HG02885 (cell line): ENCODE results near the gene SLC4A3.

Experiments
- ATAC-seq: cut with Tn5 transposase; IDR thresholded peaks from one replicate; pipeline ENCODE4 v1.9.1; 2021; ENCODE audit warnings: mild to moderate bottlenecking; ENCODE audit not compliant: unreplicated experiment, poor library complexity

The SLC4A3 gene

DNA sequence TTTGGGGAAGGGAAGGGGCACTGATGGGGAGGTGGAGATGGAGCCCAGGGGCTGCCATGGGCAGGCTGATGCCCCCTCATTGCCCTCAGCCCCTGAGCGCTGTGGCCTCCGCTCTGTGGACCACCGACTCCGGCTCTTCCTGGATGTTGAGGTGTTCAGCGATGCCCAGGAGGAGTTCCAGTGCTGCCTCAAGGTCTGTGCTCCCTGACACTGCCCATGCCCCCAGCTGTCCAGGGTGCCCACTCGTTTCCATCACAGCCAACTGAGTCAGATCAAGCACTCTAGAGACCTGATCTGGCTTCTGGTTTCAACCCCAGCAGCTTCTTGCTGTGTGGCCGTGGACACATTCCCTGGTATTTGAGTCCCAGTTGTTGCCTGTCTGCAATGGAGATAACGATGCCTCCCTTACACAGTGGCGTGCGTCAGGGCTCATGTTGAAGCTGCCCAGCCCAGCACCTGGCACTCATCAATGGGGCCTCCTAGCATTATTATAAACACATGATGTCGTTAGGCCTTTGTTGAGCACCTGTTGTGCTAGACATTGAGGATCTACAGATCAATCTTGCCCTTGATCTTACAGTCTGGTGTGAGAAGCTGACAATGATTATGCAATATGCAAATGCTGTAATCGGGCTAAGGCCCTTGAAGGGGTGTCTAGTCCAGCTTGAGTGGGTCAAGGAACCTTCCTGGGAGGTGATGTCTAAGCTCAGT, 15.4 kb upstream of the SLC4A3 start:
- no peak for ATAC-seq

DNA sequence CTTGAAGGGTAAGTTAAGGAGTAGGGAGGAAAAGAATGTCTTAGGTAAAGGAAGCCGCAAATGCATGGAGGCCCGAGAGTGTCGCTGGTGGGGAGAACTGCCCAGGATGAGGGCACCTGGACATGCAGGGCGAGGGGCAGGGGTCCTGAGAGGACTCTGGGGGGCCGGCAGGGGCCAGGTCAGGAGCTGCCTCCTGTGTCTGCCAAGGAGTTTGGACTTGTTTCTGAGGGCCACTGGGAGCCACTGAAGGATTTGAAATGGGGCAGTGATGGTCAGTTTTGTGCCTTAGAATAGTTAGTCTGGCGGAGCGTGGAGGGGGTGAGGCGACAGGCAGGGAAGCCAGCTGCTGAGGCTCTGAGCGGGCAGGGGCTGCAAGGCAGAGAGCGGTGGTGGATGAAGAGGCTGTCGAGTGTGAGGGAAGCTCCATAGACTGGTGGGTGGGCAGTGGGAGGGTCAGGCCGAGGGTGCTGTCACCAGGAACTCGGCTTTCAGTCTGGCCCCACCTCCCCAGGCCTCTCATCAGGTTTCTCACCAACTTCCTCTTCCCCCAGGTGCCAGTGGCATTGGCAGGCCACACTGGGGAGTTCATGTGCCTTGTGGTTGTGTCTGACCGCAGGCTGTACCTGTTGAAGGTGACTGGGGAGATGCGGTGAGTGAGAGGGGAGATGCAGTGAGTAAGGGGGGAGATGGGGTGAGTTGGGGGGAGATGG, 14.7 kb upstream of the SLC4A3 start:
- no peak for ATAC-seq

DNA sequence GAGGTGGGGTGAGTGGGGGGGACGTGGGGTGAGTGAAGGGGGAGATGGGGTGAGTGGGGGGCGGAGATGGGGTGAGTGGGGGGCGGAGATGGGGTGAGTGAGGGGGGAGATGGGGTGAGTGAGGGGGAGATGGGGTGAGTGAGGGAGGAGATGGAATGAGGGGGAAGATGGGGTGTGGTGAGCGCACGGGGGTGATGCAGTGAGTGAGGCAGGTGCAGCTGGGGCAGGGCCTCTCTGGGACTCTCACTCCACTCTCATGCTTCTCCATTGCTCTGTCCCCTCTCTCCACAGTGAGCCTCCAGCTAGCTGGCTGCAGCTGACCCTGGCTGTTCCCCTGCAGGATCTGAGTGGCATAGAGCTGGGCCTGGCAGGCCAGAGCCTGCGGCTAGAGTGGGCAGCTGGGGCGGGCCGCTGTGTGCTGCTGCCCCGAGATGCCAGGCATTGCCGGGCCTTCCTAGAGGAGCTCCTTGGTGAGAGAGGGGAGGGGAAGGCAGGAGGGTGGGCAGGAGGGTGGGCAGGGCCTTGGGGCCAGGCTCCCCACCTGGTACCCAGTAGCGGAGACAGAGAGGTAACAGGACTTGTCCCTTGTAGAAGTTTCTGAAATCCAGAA, 13.9 kb upstream of the SLC4A3 start:
- no peak for ATAC-seq

DNA sequence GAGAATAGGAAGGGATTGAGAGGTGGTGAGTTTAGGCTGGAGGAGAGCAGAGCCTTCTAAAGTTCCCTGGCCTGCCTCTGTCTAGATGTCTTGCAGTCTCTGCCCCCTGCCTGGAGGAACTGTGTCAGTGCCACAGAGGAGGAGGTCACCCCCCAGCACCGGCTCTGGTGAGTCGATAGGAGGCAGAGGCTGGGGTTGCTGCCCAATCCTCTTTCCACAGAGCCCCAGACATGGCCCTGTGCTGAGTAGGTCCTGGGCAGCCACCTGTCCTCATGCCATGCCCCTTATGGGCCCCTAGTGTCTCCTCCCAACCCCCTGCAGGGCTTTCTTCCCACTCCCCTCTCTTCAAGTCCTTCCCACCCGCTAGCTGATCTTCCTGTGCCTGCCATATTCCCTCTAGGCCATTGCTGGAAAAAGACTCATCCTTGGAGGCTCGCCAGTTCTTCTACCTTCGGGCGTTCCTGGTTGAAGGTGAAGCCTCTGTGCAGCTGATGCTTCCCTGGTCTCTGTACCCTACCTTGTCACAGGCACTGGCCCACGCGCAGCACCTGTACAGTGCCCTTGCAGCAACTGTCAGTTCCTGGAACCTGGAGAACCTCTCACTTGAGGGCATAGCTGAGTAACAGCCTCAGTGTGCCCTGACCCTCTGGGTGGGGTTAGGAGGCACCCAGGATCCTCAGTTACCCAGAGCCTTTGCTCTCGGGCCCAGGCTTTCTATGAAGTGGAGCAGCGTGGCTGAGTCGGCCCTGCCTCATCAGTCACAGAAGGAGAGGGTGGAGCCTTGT, 13.2 kb upstream of the SLC4A3 start:
- ATAC-seq, result no peak

DNA sequence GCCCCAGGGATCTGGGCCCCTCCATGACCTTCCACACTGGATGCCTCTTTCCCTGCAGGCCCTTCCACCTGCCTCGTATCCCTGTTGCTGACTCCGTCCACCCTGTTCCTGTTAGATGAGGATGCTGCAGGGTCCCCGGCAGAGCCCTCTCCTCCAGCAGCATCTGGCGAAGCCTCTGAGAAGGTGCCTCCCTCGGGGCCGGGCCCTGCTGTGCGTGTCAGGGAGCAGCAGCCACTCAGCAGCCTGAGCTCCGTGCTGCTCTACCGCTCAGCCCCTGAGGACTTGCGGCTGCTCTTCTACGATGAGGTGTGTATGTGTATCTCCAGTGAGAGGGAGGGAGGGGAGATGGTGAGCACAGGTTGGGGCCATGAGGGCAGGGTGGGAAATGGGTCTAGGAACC, 12.4 kb upstream of the SLC4A3 start:
- ATAC-seq, result no peak

DNA sequence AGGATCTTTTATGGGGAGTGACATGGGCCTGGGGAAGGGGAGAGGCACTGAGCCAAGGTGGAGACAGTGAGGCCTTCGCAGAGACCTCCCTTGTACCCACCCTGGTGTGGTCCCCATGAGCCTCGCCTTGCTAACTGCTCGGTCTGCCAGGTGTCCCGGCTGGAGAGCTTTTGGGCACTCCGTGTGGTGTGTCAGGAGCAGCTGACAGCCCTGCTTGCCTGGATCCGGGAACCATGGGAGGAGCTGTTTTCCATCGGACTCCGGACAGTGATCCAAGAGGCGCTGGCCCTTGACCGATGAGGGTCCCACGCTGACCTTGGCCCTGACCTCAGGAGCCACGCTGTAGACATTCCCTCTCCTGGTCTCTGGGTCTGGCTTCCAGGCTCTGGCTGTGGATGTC, 11.5 kb upstream of the SLC4A3 start:
- no peak for ATAC-seq

DNA sequence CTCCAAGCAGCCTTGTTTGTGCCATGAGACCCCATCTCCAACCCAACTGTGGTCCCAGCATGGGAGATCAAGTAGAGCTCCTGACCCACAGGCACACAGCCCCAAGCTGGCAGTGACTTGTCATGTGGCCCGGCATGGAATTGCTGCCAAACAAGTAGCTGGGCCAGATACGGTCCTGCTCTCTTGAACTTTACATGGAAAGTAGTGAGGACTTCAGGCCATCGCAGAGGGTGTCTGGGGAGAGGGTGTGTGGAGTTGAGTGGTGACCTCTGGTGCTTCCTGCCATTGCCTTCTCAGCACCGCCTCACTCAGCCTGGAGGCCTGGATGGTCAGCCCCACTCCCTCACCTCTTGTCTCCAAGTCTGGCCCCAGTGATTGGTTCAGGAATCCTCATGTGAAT, 10.9 kb upstream of the SLC4A3 start:
- ATAC-seq, result no peak

DNA sequence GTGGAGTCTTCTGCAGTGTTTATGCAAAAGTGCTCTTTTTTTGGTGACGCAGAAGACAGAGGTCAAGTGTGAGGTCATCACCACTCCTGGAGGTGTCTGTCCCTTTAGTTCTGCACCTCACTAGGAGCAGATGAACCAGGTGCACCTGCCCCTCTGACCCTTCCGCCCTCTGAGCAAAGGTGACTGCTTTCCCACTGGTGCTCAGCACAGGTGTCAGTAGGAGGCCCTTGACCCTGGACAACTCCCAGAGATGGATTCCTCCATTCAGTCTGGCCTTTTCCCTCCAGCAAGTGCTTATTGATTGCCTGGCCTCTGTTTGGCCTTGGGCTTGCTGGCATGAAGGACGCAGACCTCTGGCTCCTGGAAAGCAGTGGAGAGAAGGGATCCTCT, 8.7 kb upstream of the SLC4A3 start:
- ATAC-seq, result no peak

DNA sequence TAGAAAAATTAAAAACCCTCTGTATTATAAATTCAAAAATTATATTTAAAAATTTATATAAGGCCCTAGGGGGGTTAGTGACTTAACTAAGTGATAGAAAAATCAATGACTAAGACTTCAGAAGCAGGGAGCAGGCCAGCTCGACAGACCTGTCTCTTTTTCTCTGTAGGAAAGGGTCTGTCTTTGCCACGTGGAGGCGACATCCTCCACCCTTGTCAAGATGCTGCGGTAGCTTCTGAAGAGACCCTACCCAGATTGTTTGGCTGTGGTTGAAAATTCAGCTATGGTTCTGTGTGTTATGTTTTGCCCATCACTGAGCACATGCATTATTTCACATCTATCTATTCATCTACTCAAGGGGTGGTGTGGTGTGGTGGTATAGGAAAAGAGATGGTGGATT, 8.2 kb upstream of the SLC4A3 start:
- ATAC-seq, result no peak

DNA sequence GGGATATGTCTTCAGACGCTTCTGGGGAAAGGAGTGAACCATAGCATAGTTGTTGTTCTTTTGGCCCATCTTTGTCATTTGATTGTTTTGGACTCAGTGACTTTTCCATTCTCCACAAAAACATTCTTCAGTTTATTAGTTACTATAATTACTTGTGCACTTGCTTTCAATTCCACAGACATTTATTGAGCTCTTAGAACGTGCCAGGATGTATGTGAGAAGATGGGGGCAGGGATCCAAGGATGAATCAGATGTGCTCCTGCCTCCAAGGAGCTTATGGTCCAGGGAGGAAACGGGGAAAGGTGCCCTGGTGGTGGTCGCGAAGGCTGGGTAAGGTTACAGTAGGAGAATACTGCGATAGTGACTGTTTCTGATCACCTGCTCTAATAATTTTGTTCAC, 6.9 kb upstream of the SLC4A3 start:
- no peak for ATAC-seq

DNA sequence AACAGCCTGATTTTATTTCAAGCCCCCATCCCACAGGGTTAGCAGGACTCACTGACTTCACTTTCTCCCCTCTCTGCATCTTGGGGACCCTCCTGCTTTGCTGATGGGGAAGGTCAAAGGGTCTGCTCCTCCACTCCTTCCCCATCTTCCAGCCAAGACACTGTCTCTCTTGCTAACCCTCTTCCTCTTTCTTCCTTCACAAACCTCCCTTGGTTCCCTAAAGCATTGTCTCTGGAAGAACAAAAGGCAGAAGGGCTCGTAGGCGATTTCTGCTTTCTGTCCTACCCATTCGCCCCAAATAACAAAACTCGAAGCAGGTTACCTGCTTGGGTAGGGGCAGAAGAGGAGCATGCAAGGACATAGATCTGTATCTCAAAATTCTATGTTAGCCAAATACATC, 5.5 kb upstream of the SLC4A3 start:
- ATAC-seq, result no peak

DNA sequence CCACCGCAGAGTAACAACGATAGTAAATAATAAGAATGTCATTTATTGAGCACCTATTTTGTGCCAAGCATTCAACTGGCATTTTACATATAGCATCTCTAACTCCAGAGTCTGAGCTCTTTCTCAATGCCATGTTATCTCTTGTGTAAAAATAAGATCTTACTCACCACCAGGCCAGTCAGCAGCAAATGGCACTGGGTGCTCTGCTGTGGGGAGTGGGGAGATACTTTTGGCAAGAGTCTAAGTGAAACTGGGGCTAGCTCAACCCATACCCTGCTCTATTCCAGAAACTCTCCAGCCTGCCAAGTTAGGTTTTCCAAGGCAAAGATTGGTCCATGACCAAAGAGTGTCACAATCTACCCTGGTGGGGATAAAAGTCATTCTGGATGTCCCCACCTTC, 5.0 kb upstream of the SLC4A3 start:
- no peak for ATAC-seq

DNA sequence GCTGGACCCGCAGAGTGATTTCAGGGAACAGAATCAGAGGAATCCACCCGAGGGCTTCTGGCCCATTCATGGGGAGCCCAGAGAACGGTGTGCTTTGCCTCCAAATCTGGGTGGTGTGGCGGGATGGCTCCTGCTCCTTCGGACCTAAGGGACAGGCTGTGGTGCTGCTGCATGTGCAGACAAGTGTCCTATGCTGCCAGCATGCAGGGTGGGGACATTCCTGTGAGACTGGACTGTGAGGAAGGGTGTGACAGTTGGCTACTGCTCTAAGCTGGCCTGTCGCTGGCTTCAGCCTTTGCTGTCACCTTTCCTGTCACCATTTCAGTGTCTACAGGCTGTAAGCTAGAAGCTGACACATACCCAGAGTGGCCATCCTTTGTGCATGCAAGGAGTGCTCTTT, 2.9 kb upstream of the SLC4A3 start:
- no peak for ATAC-seq

DNA sequence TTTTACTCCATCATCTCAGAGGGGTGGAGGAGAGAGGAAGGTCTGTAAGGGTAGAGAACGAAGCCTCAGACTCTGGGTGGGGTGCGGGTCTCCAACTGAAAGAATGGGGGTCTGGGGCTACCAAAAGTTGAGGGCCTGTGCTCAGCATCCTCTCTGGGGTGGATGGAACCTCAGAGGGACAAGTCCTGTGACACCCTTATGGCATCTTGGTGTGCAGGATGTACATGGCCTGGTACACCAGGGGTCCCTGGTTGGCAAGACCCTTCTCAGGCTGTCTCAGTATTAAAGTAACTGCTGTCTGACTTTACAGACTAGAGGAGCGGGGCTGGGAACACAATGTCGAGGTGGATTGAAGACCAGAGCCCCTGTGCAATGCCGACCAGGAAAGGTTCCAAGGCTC, 2.3 kb upstream of the SLC4A3 start:
- ATAC-seq, result no peak

DNA sequence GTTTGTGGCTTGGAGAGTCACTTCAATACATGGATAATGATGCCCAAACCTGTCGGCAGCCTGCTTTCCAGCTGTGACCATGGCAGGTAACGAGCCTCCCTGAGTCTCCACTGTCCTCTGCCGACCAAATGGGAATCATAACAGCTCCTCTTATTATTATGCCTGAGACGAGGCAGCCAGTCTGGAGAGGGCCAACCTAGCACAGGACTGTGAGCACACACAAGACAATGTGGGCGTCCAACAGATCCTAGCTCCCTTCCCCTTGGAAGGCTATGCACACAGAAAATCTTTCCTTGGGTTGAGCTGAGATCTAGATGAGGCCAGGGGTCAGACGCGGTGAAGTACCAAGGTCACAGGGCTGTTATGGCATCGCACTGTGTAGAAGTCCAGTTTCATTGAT, 890 bp upstream of the SLC4A3 start:
- no peak for ATAC-seq

DNA sequence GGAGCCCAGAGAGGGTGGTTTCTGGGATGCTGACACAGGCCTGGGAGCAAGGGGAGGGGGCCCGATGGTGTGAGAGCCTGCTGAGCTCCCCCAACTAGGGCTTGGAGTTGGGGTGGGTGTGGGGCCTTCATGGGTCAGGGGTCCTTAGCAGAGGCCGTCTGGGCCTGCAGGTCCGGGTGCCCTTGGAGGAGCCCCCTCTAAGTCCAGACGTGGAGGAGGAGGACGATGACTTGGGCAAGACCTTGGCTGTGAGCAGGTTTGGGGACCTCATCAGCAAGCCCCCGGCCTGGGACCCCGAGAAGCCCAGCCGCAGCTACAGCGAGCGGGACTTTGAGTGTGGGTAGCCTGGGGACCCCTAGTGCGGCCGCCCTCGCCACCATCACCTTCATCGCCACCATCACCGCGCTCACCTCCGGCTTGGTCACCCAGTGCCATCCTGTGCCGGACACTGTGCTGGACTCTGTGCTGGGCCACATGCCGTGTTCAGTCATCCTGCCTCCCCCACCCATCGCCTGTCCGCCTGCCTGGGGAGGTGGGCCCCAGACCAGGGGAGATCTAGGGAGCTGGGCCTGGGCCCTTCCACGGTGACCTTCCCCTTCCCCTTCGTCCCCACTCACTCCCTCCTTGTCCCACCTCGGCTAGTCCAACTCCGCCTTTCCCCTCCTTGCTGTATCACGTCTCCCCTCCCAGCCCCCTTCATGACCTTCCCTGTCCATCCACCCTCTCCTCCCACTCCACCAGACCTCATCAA, 980 bp downstream of the SLC4A3 start:
- no peak for ATAC-seq

DNA sequence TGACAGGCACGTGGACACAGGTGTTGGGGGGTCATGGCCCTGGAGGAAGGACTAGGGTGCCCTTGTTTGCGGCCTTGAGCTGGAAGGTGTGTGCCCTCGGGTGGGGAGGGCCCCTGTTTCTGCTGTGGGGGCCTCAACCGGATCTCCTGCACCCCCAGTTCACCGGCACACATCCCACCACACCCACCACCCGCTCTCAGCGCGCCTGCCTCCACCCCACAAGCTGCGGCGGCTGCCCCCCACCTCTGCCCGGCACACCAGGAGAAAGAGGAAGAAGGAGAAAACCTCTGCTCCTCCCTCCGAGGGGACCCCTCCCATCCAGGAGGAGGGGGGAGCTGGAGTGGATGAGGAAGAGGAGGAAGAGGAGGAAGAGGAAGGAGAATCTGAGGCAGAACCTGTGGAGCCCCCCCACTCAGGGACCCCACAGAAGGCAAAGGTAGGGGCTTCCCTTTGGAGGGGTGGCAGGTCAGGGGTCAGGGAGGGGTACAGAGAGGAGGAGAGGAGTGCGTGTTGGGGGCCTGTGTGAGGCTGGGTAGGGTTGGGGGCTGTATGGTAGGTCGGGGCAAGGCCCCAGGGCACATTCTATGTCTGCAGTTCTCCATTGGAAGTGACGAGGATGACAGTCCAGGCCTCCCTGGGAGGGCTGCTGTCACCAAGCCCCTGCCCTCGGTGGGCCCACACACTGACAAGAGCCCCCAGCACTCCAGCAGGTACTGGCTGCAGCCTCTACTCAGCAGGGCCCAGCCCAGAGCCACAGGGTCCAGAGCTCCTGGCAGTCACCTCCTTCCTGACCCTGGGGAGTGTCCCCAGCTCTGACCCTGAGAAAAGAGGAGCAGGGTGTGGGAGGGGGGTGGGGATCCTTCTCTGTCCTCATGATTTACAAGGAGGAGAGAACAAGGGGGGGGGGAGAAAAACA, 1.8 kb downstream of the SLC4A3 start:
- ATAC-seq, result no peak

DNA sequence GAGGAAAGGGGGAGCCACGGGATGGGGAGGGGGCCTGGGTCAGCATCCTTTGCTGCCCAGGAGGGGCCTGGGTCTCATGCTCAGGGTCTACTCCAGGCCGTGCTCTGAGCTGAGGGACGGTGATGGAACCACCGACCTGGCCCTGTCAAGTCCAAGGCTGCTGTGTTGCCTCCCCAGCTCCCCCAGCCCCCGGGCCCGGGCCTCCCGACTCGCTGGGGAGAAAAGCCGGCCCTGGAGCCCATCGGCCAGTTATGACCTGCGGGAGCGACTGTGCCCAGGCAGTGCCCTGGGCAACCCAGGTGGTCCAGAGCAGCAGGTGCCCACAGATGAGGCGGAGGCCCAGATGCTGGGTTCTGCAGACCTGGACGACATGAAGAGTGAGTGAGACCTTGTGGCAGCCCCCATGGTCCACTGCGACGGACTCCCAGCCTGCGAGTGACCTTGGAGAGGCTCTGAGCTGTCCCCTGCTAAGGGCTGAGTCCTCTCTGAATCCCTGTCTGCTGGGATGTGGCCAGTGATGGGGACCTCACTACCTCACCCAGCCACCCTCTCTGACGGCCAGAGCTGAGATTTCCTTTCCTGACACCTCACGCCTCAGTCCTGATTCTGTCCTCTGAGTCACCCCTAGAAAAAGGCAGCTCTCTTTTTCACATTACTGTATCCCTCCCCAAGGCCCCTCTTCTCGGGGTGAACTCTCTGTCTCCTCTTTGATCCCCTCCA, 2.7 kb downstream of the SLC4A3 start:
- no peak for ATAC-seq
